Astrocyte (in vitro differentiated cells and primary cell): ENCODE measurements around the gene ST6GALNAC3.

Experiments
- EZH2 ChIP-seq: IDR thresholded peaks from 2 replicates; pipeline ENCODE4 v1.6.1; 2012; ENCODE audit warnings: mild to moderate bottlenecking, low read length, inconsistent platforms; ENCODE audit not compliant: insufficient read depth
- TF ChIP-seq, protein P1 (sequence below): IDR thresholded peaks from 2 replicates; pipeline ENCODE4 v1.5.1; 2011; ENCODE audit warnings: low read depth, mild to moderate bottlenecking, inconsistent platforms, low read length, moderate library complexity; ENCODE audit not compliant: insufficient read depth

DNA sequence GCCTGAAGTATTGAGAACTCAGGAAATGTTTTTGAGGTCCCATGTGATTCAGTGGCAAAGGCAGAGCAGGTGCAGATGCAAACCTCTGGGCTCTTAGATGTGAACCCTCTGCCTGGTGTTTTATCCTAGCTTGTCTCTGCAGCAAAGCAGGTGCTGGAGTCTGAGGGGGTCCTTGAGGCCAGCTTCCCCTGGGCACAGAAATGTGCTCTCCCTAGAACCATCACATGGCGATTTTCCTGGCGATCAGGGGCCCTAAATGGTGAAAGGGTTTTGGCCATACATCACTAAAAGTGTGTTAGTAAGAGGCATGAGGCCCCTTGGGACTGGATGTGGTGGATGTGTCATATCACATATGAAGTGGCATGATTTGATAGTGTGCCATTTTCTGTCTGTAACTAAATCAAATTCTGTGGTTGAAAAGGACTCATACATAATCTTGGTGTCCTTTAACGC lies 144.8 kb downstream of the ST6GALNAC3 start:
- TF ChIP-seq, protein P1, sequence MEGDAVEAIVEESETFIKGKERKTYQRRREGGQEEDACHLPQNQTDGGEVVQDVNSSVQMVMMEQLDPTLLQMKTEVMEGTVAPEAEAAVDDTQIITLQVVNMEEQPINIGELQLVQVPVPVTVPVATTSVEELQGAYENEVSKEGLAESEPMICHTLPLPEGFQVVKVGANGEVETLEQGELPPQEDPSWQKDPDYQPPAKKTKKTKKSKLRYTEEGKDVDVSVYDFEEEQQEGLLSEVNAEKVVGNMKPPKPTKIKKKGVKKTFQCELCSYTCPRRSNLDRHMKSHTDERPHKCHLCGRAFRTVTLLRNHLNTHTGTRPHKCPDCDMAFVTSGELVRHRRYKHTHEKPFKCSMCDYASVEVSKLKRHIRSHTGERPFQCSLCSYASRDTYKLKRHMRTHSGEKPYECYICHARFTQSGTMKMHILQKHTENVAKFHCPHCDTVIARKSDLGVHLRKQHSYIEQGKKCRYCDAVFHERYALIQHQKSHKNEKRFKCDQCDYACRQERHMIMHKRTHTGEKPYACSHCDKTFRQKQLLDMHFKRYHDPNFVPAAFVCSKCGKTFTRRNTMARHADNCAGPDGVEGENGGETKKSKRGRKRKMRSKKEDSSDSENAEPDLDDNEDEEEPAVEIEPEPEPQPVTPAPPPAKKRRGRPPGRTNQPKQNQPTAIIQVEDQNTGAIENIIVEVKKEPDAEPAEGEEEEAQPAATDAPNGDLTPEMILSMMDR = no peak
- no peak for TF ChIP-seq EZH2
